HCT116 (cell line): ENCODE results near the gene HUNK.

Experiments
- CBX3 ChIP-seq: IDR thresholded peaks from 2 replicates; pipeline ENCODE4 v1.6.1; 2012; ENCODE audit warnings: low read depth
- CEBPB ChIP-seq: IDR thresholded peaks from 2 replicates; pipeline ENCODE4 v1.6.1; 2012; ENCODE audit warnings: low read depth
- CTCF ChIP-seq, 3 experiments: fragments of 200-600 bp in 1 of 3; sonication (generic) in 1 of 3; IDR thresholded peaks in 2 of 3; conservative IDR thresholded peaks in 1 of 3; 2 replicates each; pipeline ENCODE4 v1.5.1; 2012 to 2017; ENCODE audit warnings: low read depth in 2 of 3, low read length in 2 of 3, antibody characterized with exemption in 1 of 3, borderline replicate concordance in 1 of 3, control low read depth in 1 of 3, mild to moderate bottlenecking in 1 of 3, mixed read lengths in 1 of 3, mixed run types in 1 of 3, moderate library complexity in 1 of 3; ENCODE audit not compliant: insufficient read depth in 1 of 3
- EGR1 ChIP-seq: IDR thresholded peaks from 2 replicates; pipeline ENCODE4 v1.6.1; 2012; ENCODE audit warnings: low read depth
- EZH2 ChIP-seq: fragments of 200-600 bp; sonication (generic); IDR thresholded peaks from 2 replicates; pipeline ENCODE4 v1.6.1; 2017; ENCODE audit warnings: antibody characterized with exemption, mixed run types
- EZH2phosphoT487 ChIP-seq: fragments of 200-600 bp; IDR thresholded peaks from 2 replicates; pipeline ENCODE4 v1.6.1; 2018; ENCODE audit warnings: antibody characterized with exemption, borderline replicate concordance
- JUND ChIP-seq: IDR thresholded peaks from 2 replicates; pipeline ENCODE4 v1.6.1; 2012
- POLR2A ChIP-seq: IDR thresholded peaks from 2 replicates; pipeline ENCODE4 v1.7.0; 2011; ENCODE audit warnings: borderline replicate concordance; ENCODE audit not compliant: insufficient read depth, insufficient read length; ENCODE audit errors: extremely low read depth
- POLR2AphosphoS5 ChIP-seq: IDR thresholded peaks from 2 replicates; pipeline ENCODE4 v1.6.1; 2011; ENCODE audit warnings: mild to moderate bottlenecking, low read depth, low read length, moderate library complexity
- SP1 ChIP-seq: IDR thresholded peaks from 2 replicates; pipeline ENCODE4 v1.6.1; 2012; ENCODE audit warnings: low read depth
- SRF ChIP-seq: IDR thresholded peaks from 2 replicates; pipeline ENCODE4 v1.6.1; 2012; ENCODE audit warnings: low read depth
- TCF7L2 ChIP-seq: IDR thresholded peaks from 2 replicates; pipeline ENCODE4 v1.7.0; 2011; ENCODE audit warnings: borderline replicate concordance, inconsistent platforms; ENCODE audit not compliant: insufficient read depth, insufficient read length; ENCODE audit errors: extremely low read depth
- YY1 ChIP-seq: IDR thresholded peaks from 2 replicates; pipeline ENCODE4 v1.6.1; 2011; ENCODE audit warnings: low read length, low read depth, moderate library complexity, mild to moderate bottlenecking; ENCODE audit not compliant: insufficient replicate concordance; ENCODE audit errors: extremely low read depth
- ZNF274 ChIP-seq: fragments of 200-500 bp; sonication (Bioruptor generic); IDR thresholded peaks from 2 replicates; pipeline ENCODE4 v1.6.1; 2014; ENCODE audit warnings: mild to moderate bottlenecking, low read depth, low read length, inconsistent platforms

- TF ChIP-seq CTCF (IDR thresholded peaks at IDR 0.05 in 2 of 3, conservative IDR thresholded peaks at IDR 0.05 in 1 of 3; ENCODE audit: borderline replicate concordance in 1 of 3, insufficient read depth in 1 of 3, low read depth in 2 of 3, low read length in 2 of 3) (no peak), JUND (no peak), EZH2phosphoT487 (no peak), EZH2 (no peak), CEBPB (no peak), CBX3 (no peak), POLR2A (no peak), YY1 (no peak), ZNF274 (no peak), POLR2AphosphoS5 (no peak), EGR1 (no peak), SP1 (no peak), SRF (no peak), TCF7L2 (no peak)
Measured at GRCh38 chr21:31901315-31901714, 28.5 kb downstream of the HUNK start.
